ENCODE measurements around the gene TRAPPC1. TPM values are rescaled to one million over a fixed set of nuclear protein-coding genes. Genes with fewer than 3 reads are reported as not detected.

TRAPPC1 gene
- total and polyA plus RNA-seq, 2 donors (not counting 3 experiments of a cell fraction or from before 2014, with no cell fraction given): 146 to 250 TPM

DNA sequence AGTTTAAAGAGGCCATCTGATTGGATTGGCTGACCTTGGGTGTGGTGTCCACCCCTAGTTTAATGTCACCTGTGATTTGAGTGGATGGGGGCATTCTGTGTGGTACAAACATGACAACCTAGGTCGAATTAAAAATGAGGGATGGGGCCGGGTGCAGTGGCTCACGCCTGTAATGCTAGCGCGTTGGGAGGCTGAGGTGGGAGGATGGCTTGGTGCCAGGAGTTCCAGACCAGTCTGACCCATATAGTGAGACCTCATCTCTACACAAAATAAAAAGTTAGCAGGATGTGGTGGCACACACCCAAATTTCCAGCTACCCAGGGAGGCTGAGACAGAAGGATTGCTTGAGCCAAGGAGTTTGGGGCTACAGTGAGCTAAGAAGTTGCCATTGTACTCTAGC is 14.7 kb upstream of the TRAPPC1 start:
- no peak overlapping the region for H3K9ac ChIP-seq (replicated peaks; ENCODE audit: extremely low read depth, insufficient read depth, low read length)
- no peaks in the 10 kb centered on the region for H3K4me1 ChIP-seq (ENCODE audit: control insufficient read depth, extremely low read depth, insufficient read depth, low read length)
- no TSS peak for BruUV-seq (replicated peaks)
- CTCF ChIA-PET: interaction anchor here (1.1 to 1.5 kb wide), 2 partner anchors 42 to 51 kb away, joined by 3 to 4 read pairs; no protein-coding TSS in a partner anchor
- DNase-seq (ENCODE audit: low read depth, low spot score) (no peak), FAIRE-seq (no peak)
- peaks cover 24 to 32% of the 10 kb centered on the region in 2 experiments for H3K36me3 ChIP-seq (ENCODE audit: control insufficient read depth in 2 of 2, extremely low read depth in 1 of 2, insufficient read depth in 2 of 2, low read length in 2 of 2)
- H3K27ac ChIP-seq (ENCODE audit: insufficient read depth, low read depth, low read length): no peak overlapping the region
- no peaks in the 10 kb centered on the region for H3K9me3 ChIP-seq (replicated peaks; ENCODE audit: control insufficient read depth, insufficient read depth, low read length)
- intact Hi-C loops (cut with micrococcal nuclease): no loop called here
- POLR2A ChIA-PET: no interaction called here
- TF ChIP-seq GATA2 (IDR thresholded peaks at IDR 0.05; ENCODE audit: insufficient read depth, insufficient read length, low read depth, low read length) (no peak), POLR2AphosphoS5 (IDR thresholded peaks at IDR 0.05; ENCODE audit: insufficient read depth, low read depth, low read length) (no peak), POLR2A (IDR thresholded peaks at IDR 0.05; ENCODE audit: low read depth, low read length) (no peak)
- TF ChIP-seq, protein P1, sequence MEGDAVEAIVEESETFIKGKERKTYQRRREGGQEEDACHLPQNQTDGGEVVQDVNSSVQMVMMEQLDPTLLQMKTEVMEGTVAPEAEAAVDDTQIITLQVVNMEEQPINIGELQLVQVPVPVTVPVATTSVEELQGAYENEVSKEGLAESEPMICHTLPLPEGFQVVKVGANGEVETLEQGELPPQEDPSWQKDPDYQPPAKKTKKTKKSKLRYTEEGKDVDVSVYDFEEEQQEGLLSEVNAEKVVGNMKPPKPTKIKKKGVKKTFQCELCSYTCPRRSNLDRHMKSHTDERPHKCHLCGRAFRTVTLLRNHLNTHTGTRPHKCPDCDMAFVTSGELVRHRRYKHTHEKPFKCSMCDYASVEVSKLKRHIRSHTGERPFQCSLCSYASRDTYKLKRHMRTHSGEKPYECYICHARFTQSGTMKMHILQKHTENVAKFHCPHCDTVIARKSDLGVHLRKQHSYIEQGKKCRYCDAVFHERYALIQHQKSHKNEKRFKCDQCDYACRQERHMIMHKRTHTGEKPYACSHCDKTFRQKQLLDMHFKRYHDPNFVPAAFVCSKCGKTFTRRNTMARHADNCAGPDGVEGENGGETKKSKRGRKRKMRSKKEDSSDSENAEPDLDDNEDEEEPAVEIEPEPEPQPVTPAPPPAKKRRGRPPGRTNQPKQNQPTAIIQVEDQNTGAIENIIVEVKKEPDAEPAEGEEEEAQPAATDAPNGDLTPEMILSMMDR (IDR thresholded peaks at IDR 0.05; ENCODE audit: extremely low read depth in 1 of 2, insufficient read depth in 1 of 2, low read depth in 1 of 2, low read length in 2 of 2): no peak
- H3K27me3 ChIP-seq (ENCODE audit: control insufficient read depth in 2 of 2, insufficient read depth in 2 of 2, low read length in 2 of 2): no peaks in the 10 kb centered on the region
- no peaks in the 10 kb centered on the region for H3K79me2 ChIP-seq (ENCODE audit: control insufficient read depth, insufficient read depth, low read length)
- dilution Hi-C loops (cut with MboI; ENCODE audit: extremely low pct_ligation_motif_present, low sequenced_read_pairs): no loop called here
- no peaks in the 10 kb centered on the region for H4K20me1 ChIP-seq (replicated peaks; ENCODE audit: control insufficient read depth, extremely low read depth, insufficient read depth, low read length)
- no peak overlapping the region for H2AFZ ChIP-seq (ENCODE audit: low read depth, low read length)
- H3K4me2 ChIP-seq (ENCODE audit: insufficient read depth, low read length): no peak overlapping the region
- H3K9me1 ChIP-seq (replicated peaks; ENCODE audit: control insufficient read depth, extremely low read depth, insufficient read depth, low read length): no peaks in the 10 kb centered on the region
- H3K4me3 ChIP-seq (replicated peaks in 1 of 3; ENCODE audit: insufficient read depth in 1 of 3, low read depth in 1 of 3, low read length in 3 of 3): no peak overlapping the region

DNA sequence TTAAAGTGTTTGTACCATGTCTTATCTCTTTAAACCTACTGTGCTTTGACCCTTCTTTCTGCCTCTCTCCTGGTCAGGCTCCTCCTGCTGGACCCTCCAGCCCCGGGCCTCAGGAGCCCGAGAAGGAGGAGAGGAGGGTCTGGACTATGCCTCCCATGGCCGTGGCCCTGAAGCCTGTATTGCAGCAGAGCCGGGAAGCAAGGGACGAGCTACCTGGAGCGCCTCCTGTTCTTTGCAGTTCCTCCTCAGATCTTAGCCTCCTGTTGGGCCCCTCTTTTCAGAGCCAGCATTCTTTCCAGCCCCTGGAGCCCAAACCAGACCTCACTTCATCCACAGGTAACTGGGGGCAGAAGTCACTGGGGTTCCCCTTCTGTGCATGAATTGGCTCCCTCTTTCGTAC is 13.9 kb upstream of the TRAPPC1 start:
- intact Hi-C loops (cut with micrococcal nuclease) (no loop called here), dilution Hi-C loops (cut with MboI; ENCODE audit: extremely low pct_ligation_motif_present, low sequenced_read_pairs) (no loop called here)

More for the DNA sequence above, 13.9 kb upstream of the TRAPPC1 start:
- Histone ChIP-seq H4K20me1 (replicated peaks; ENCODE audit: control insufficient read depth, extremely low read depth, insufficient read depth, low read length) (no peaks in the 10 kb centered on the region), H3K4me3 (replicated peaks in 1 of 3; ENCODE audit: insufficient read depth in 1 of 3, low read depth in 1 of 3, low read length in 3 of 3) (no peak overlapping the region), H2AFZ (ENCODE audit: low read depth, low read length) (no peak overlapping the region), H3K79me2 (ENCODE audit: control insufficient read depth, insufficient read depth, low read length) (no peaks in the 10 kb centered on the region), H3K4me1 (ENCODE audit: control insufficient read depth, extremely low read depth, insufficient read depth, low read length) (no peaks in the 10 kb centered on the region), H3K9me3 (replicated peaks; ENCODE audit: control insufficient read depth, insufficient read depth, low read length) (no peaks in the 10 kb centered on the region), H3K36me3 (ENCODE audit: control insufficient read depth in 2 of 2, extremely low read depth in 1 of 2, insufficient read depth in 2 of 2, low read length in 2 of 2) (peaks cover 24 to 32% of the 10 kb centered on the region in 2 experiments), H3K27me3 (ENCODE audit: control insufficient read depth in 2 of 2, insufficient read depth in 2 of 2, low read length in 2 of 2) (no peaks in the 10 kb centered on the region), H3K9ac (replicated peaks; ENCODE audit: extremely low read depth, insufficient read depth, low read length) (no peak overlapping the region), H3K9me1 (replicated peaks; ENCODE audit: control insufficient read depth, extremely low read depth, insufficient read depth, low read length) (no peaks in the 10 kb centered on the region), H3K27ac (ENCODE audit: insufficient read depth, low read depth, low read length) (no peak overlapping the region), H3K4me2 (ENCODE audit: insufficient read depth, low read length) (no peak overlapping the region)
- POLR2A ChIA-PET: no interaction called here
- DNase-seq (ENCODE audit: low read depth, low spot score) (no peak), FAIRE-seq (no peak)
- CTCF ChIA-PET: interaction anchor here (1.6 kb wide), 1 partner anchor 129 kb away, joined by 4 read pairs; no protein-coding TSS in a partner anchor
- BruUV-seq (replicated peaks): no TSS peak
- no peak for TF ChIP-seq MYC (IDR thresholded peaks at IDR 0.05; ENCODE audit: low read depth, low read length)
- TF ChIP-seq, protein P1 (IDR thresholded peaks at IDR 0.05; ENCODE audit: extremely low read depth in 1 of 2, insufficient read depth in 1 of 2, low read depth in 1 of 2, low read length in 2 of 2): no peak
- TF ChIP-seq, protein P2, sequence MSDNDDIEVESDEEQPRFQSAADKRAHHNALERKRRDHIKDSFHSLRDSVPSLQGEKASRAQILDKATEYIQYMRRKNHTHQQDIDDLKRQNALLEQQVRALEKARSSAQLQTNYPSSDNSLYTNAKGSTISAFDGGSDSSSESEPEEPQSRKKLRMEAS (IDR thresholded peaks at IDR 0.05; ENCODE audit: insufficient read depth, insufficient read length): no peak
- no peak for TF ChIP-seq POLR2A (IDR thresholded peaks at IDR 0.05; ENCODE audit: low read depth, low read length)
- TF ChIP-seq GATA2 (IDR thresholded peaks at IDR 0.05; ENCODE audit: insufficient read depth, insufficient read length, low read depth, low read length): no peak
- no peak for TF ChIP-seq JUN (IDR thresholded peaks at IDR 0.05; ENCODE audit: borderline replicate concordance, insufficient read depth, insufficient read length, low read depth)
- no peak for TF ChIP-seq FOS (IDR thresholded peaks at IDR 0.05; ENCODE audit: borderline replicate concordance, insufficient read depth, low read length)
- TF ChIP-seq EZH2 (IDR thresholded peaks at IDR 0.05; ENCODE audit: borderline replicate concordance, low read depth, low read length, severe bottlenecking): no peak
- no peak for TF ChIP-seq POLR2AphosphoS5 (IDR thresholded peaks at IDR 0.05; ENCODE audit: insufficient read depth, low read depth, low read length)

Measured in endothelial cell of umbilical vein (primary cell).